GM19035 (cell line): Measurements from ENCODE around the gene HYAL2.
"Not testable (repeated sequence)": the region's sequence is repeated elsewhere in the genome, so short reads cannot be mapped to it uniquely, and the experiment has no call there.

ENCODE experiments used
- ATAC-seq: cut with Tn5 transposase; IDR thresholded peaks from one replicate; pipeline ENCODE4 v1.9.1; 2021; ENCODE audit not compliant: unreplicated experiment

The HYAL2 gene

GRCh38 chr3:50272911-50273688, 49.4 kb downstream of the HYAL2 start:
- peak; percentile 93 for ATAC-seq

- not testable (repeated sequence) for ATAC-seq
These were observed 50.0 kb downstream of the HYAL2 start for GRCh38 chr3:50272538-50272910.

GRCh38 chr3:50271314-50271936, 51.1 kb downstream of the HYAL2 start:
- no peak for ATAC-seq

GRCh38 chr3:50270422-50271224, 51.9 kb downstream of the HYAL2 start:
- no peak for ATAC-seq

GRCh38 chr3:50269977-50270413, 52.5 kb downstream of the HYAL2 start:
- ATAC-seq = no peak

GRCh38 chr3:50269460-50269859, 53.1 kb downstream of the HYAL2 start:
- no peak for ATAC-seq

- ATAC-seq = no peak
These were observed 53.7 kb downstream of the HYAL2 start, which contains the start of gene SEMA3B for GRCh38 chr3:50268703-50269451. Gene SEMA3B (plus strand): TSS chr3:50269147. CDS start chr3:50269241, 94 bp downstream.

- no peak for ATAC-seq
These were observed 54.3 kb downstream of the HYAL2 start for GRCh38 chr3:50268276-50268675.
